Lower leg skin (tissue), 4 donors: Measurements from ENCODE around the gene TASP1. TPM values are rescaled to one million over a fixed set of nuclear protein-coding genes. Genes with fewer than 3 reads are reported as not detected.

ENCODE experiments used
- DNase-seq, 2 donors: peaks; one replicate each; pipeline ENCODE4 v3.0.0-alpha.2; 2019; ENCODE audit warnings: low spot score in 2 of 2
- H3K4me3 ChIP-seq: fragments of 200-600 bp; sonication (generic); 2 replicates; pipeline ENCODE4 v1.5.1; 2017; ENCODE audit warnings: mild to moderate bottlenecking, low read depth; ENCODE audit not compliant: poor library complexity, severe bottlenecking
- POLR2A ChIP-seq, 2 donors: fragments of 450-650 bp; IDR thresholded peaks; one replicate each; pipeline ENCODE4 v1.6.1; 2016 to 2017; ENCODE audit warnings: antibody characterized with exemption in 2 of 2, mild to moderate bottlenecking in 1 of 2, moderate library complexity in 1 of 2
- WGBS, 2 donors: methylation state at CpG; one replicate each; pipeline ENCODE4 v1.1.5; 2018; 5-methylcytosine and 5-hydroxymethylcytosine counted together
- intact Hi-C: fragments of 100-400 bp; cut with DNase I; formaldehyde crosslinking; loops from one replicate; pipeline ENCODE4 v1.15.0; 2023; ENCODE audit warnings: low total_unique reads
- total RNA-seq, 4 donors: library from RNA; depleted of rRNA; stranded (reverse); fragments of >200 nt; gene quantifications; one replicate each; pipeline ENCODE4 v1.1.0, GENCODE V29; 2016
- TF ChIP-seq, protein P1 (sequence below), 3 donors: fragments of 450-650 bp; IDR thresholded peaks; one replicate each; pipeline ENCODE4 v1.5.1; 2016; ENCODE audit warnings: antibody characterized with exemption in 3 of 3, mild to moderate bottlenecking in 3 of 3, moderate library complexity in 2 of 3

Gene TASP1
- total RNA-seq, 4 donors from 2014 or later = 9.0 to 18.3 (median 12.7) TPM

DNA sequence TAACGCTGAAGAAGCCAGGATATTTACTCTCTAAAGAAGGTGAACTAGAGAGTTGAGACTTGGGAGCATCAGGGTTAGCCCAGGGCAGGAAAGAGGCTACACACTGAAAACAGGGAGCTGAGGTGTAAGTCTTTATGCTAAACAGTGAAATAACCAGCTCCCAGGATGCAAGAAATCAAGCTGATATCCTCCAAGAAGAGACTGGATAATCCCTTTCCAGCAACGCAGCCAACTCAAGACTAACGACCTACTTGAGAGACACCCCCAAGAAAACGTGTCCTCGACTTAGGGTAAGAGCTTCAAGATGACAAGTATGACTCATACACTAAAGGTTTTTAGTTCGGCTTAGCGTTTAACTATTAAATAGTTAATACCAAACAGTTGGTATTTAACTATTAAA lies 202.2 kb downstream of the TASP1 start:
- DNase-seq = no peak
- 73 to 78% methylated on average over 7 of the region's 7 CpGs for WGBS, 2 donors
- intact Hi-C loops = no loop called here
- TF ChIP-seq, protein P1, sequence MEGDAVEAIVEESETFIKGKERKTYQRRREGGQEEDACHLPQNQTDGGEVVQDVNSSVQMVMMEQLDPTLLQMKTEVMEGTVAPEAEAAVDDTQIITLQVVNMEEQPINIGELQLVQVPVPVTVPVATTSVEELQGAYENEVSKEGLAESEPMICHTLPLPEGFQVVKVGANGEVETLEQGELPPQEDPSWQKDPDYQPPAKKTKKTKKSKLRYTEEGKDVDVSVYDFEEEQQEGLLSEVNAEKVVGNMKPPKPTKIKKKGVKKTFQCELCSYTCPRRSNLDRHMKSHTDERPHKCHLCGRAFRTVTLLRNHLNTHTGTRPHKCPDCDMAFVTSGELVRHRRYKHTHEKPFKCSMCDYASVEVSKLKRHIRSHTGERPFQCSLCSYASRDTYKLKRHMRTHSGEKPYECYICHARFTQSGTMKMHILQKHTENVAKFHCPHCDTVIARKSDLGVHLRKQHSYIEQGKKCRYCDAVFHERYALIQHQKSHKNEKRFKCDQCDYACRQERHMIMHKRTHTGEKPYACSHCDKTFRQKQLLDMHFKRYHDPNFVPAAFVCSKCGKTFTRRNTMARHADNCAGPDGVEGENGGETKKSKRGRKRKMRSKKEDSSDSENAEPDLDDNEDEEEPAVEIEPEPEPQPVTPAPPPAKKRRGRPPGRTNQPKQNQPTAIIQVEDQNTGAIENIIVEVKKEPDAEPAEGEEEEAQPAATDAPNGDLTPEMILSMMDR (IDR thresholded peaks at IDR 0.05) = no peak
- TF ChIP-seq POLR2A (IDR thresholded peaks at IDR 0.05) = no peak
- no peak overlapping the region for H3K4me3 ChIP-seq

DNA sequence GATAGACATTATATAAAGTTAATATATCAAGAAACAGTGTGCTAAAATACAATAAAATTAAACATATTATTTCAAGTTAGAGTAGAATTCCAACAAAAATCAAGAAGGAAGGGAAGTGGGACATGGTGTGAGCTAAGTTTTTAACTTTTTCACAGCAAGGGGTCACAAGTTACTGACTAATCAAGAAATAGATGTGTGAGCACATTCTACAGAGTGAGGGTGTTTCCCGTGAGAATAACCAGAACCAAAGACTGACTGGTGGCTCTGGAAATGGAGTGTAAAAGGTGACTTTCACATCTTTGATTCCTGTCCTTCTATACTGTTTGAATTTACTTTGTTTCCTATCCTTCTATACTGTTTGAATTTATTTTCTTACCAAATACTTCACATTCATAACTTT lies 206.6 kb downstream of the TASP1 start:
- no peak for DNase-seq
- intact Hi-C loops = no loop called here
- 91 to 95% methylated on average over 1 of the region's 1 CpG for WGBS, 2 donors
- TF ChIP-seq, protein P1 (IDR thresholded peaks at IDR 0.05) = no peak
- no peak for TF ChIP-seq POLR2A (IDR thresholded peaks at IDR 0.05)
- no peak overlapping the region for H3K4me3 ChIP-seq

DNA sequence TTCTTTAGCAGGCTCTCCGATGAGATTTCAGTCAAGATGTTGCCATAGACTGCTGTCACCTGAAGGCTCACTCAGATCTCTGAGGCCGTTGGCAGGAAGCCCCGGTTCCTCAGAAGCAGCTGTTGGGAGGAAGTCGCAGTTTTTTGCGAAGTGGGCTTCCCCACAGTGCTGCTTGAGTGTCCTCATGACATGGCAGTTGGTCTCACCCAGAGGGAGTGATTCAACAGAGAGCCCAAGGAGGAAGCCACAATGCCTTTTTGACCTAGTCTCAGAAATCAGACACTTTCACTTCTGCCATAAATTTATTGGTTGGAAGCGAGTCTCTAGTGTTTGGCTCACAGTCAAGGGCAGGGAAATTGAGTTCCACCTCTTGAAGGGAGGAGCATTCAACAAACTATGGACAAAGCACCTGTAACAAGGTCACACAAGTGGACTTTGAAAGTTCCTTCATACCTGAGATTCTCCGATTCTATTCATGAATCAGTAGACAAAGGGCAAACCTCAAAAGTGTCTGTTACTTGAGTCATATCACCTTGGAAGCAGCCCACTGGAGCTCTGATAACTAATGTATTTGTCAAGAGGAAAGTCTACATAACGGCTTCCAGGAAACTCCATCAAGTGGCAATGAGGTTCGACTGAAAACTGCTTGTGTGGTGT lies 208.3 kb downstream of the TASP1 start:
- TF ChIP-seq, protein P1 (IDR thresholded peaks at IDR 0.05) = no peak
- no peak for TF ChIP-seq POLR2A (IDR thresholded peaks at IDR 0.05)
- no peak overlapping the region for H3K4me3 ChIP-seq
- no peak for DNase-seq
- intact Hi-C loops = no loop called here
- 91% methylated on average over 9 of the region's 9 CpGs for WGBS, 2 donors

DNA sequence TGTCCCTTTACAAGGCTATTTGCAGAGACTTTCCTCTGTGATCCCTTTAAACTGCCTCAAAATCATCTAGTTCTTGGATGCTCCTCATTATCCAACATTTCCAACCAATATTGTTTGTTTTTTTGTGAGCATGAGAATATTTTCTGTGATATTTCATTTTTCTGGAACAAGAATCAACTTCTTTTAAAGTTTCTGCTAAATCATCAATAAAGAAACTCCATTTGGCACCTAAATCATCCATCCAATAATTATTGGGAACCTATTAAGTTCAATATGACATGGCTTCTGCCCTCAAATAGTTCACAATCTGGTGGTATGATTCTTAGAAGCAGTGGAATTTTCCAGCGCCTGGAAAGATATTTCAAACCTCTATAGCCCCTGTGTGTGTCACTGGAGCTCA lies 210.0 kb downstream of the TASP1 start:
- WGBS, 2 donors = 89 to 92% methylated on average over 1 of the region's 1 CpG
- DNase-seq = no peak
- H3K4me3 ChIP-seq = no peak overlapping the region
- TF ChIP-seq POLR2A (IDR thresholded peaks at IDR 0.05) = no peak
- TF ChIP-seq, protein P1 (IDR thresholded peaks at IDR 0.05) = no peak
- intact Hi-C loops = no loop called here

DNA sequence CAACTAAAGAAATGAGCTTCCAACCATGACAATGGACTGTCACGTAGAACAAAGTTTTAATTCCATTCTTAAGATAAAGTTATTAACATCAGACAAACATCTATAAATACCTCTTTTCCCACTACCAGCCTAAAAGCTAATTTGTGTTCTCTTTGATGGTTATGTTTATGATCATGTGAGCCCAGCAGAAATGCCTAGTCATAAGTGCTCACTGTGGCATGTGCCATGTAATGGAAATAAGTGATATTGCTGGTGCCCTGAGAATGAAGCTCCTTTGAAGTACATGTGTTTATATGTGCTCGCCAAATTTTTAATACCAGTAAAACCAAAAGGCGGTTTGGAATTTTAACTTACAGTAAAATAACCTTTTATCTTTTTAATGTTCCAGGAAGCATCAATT lies 211.9 kb downstream of the TASP1 start:
- no peak for DNase-seq
- WGBS, 2 donors = 70 to 73% methylated on average over 3 of the region's 3 CpGs

More for the DNA sequence above, 211.9 kb downstream of the TASP1 start:
- TF ChIP-seq, protein P1 (IDR thresholded peaks at IDR 0.05) = no peak
- no peak for TF ChIP-seq POLR2A (IDR thresholded peaks at IDR 0.05)
- no peak overlapping the region for H3K4me3 ChIP-seq
- intact Hi-C loops = no loop called here
